GM12878 (cell line): ENCODE data around the gene PELO. TPM values are rescaled to one million over a fixed set of nuclear protein-coding genes. Genes with fewer than 3 reads are reported as not detected.

ENCODE experiments used
- BACH1 ChIP-seq: fragments of 450-650 bp; IDR thresholded peaks from 2 replicates; pipeline ENCODE4 v1.6.1; 2017; ENCODE audit warnings: mild to moderate bottlenecking, borderline replicate concordance
- CBX5 ChIP-seq: sonication (generic); IDR thresholded peaks from 2 replicates; pipeline ENCODE4 v1.6.1; 2016; ENCODE audit warnings: low read depth, moderate library complexity, mild to moderate bottlenecking, inconsistent platforms
- RAD51 ChIP-seq: fragments of 450-650 bp; IDR thresholded peaks from 2 replicates; pipeline ENCODE4 v1.6.1; 2016; ENCODE audit warnings: moderate library complexity, mild to moderate bottlenecking, inconsistent platforms
- SRF ChIP-seq, 2 experiments: IDR thresholded peaks; 2 replicates each; pipeline ENCODE4 v1.6.1; 2011; ENCODE audit warnings: low read depth in 2 of 2, low read length in 2 of 2, mild to moderate bottlenecking in 1 of 2, moderate library complexity in 1 of 2
- STAT3 ChIP-seq: IDR thresholded peaks from 2 replicates; pipeline ENCODE4 v1.6.1; 2011; ENCODE audit warnings: low read depth, low read length, improper control_type of control experiment
- ZZZ3 ChIP-seq: IDR thresholded peaks from 2 replicates; pipeline ENCODE4 v1.6.1; 2011; ENCODE audit warnings: low read depth; ENCODE audit not compliant: control insufficient read depth, insufficient read length
- polyA plus RNA-seq, 11 experiments: library from polyadenylated mRNA; depleted of rRNA in 4 of 11; unstranded in 6 of 11; stranded (reverse) in 5 of 11; fragments of >200 nt; fragmentation: Nextera tagmentation in 4 of 11; fragmentation: Illumina TruSeq in 1 of 11; extraction: Ambion mirVana in 4 of 11; extraction: Trizol in 1 of 11; gene quantifications; 1 replicate in 1 of 11; 2 replicates in 10 of 11; pipeline versions ENCODE4 v1.2.1 to v1.2.3, GENCODE V29; 2011 to 2016; ENCODE audit warnings: inconsistent platforms in 2 of 11, missing spikeins in 2 of 11, low read depth in 1 of 11
- total RNA-seq, 4 experiments: library from RNA; depleted of rRNA in 3 of 4; stranded (reverse); fragments of >200 nt in 3 of 4; fragmentation: Illumina TruSeq in 1 of 4; extraction: Trizol in 1 of 4; gene quantifications; 2 replicates each; pipeline versions ENCODE4 v1.2.1 to v1.2.3, GENCODE V29; 2013 to 2021
- TF ChIP-seq, protein P1 (sequence below): IDR thresholded peaks from 2 replicates; pipeline ENCODE4 v1.6.1; 2011; ENCODE audit warnings: low read depth, low read length, improper control_type of control experiment, borderline replicate concordance
- TF ChIP-seq, protein P2 (sequence below): fragments of 450-650 bp; IDR thresholded peaks from 2 replicates; pipeline ENCODE4 v1.6.1; 2014; ENCODE audit warnings: mild to moderate bottlenecking
- TF ChIP-seq, protein P3 (sequence below), 3 experiments: IDR thresholded peaks in 2 of 3; conservative IDR thresholded peaks in 1 of 3; 2 replicates each; pipeline ENCODE4 v1.5.1; 2011; ENCODE audit warnings: low read depth in 3 of 3, low read length in 3 of 3, mild to moderate bottlenecking in 3 of 3, control low read depth in 2 of 3, moderate library complexity in 2 of 3, inconsistent platforms in 1 of 3, mixed read lengths in 1 of 3; ENCODE audit not compliant: control insufficient read depth in 2 of 3, insufficient read depth in 1 of 3; ENCODE audit errors: extremely low read depth in 1 of 3
- TF ChIP-seq, protein P4 (sequence below): fragments of 450-650 bp; IDR thresholded peaks from 2 replicates; pipeline ENCODE4 v1.6.1; 2017; ENCODE audit warnings: mild to moderate bottlenecking, low read depth, inconsistent platforms; ENCODE audit not compliant: poor library complexity, severe bottlenecking
- TF ChIP-seq, protein P5 (sequence below): fragments of 450-650 bp; formaldehyde crosslinking; IDR thresholded peaks from 2 replicates; pipeline ENCODE4 v1.4.0; 2020; ENCODE audit warnings: mild to moderate bottlenecking, moderate library complexity
- TF ChIP-seq, protein P6 (sequence below): fragments of 450-650 bp; IDR thresholded peaks from 2 replicates; pipeline ENCODE4 v1.6.1; 2017; ENCODE audit warnings: mild to moderate bottlenecking, moderate library complexity

Gene PELO
- total and polyA plus RNA-seq, 10 of the 15 experiments (the other 5 are each of a cell fraction or from before 2014, with no cell fraction given): 5.6 to 11.9 (median 8.7) TPM

DNA sequence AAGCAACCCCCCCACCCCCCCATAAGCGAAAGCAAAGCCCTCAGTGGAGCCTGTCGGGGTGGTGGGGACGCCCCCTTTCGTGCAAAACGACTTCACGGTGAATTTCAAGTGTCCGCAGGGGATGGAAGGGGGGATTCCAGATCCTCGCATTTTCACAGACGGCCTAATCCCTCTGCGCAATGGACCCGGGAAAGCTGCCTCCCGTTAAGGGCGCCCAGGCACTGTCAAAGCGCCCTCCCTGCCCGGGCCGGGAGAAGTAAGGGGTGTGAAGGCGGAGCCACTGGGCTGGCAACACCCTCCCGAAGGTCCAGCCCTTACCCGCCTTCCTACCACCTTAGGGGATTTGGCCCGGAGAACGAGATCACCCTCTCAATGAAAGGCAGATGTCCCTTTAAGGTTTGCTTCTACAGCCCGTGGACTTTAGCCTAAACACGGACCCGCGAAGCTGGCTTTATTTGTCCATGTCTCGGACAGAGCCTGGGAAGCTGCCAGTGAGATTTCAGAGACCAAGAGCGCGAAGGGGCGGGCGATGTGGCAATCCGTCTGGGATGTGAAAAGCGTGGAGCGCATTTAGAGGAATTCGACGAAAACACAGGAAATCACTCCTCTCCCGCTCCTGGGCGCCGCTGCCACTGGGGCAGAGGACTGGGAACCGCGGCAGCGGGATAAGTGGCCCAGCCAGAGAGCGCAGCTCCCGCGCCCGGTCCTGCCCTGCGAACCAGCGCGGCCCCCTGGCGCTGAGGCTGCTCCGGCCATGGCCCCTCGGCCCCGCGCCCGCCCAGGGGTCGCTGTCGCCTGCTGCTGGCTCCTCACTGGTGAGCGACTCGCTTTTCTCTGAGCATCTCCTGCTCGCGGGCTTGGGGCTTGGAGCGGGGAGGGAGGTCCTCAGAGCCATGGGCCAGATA lies at the start of gene PELO, which contains the start of gene ITGA1 (continued):
- TF ChIP-seq, protein P1, sequence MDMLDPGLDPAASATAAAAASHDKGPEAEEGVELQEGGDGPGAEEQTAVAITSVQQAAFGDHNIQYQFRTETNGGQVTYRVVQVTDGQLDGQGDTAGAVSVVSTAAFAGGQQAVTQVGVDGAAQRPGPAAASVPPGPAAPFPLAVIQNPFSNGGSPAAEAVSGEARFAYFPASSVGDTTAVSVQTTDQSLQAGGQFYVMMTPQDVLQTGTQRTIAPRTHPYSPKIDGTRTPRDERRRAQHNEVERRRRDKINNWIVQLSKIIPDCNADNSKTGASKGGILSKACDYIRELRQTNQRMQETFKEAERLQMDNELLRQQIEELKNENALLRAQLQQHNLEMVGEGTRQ: no peak
- TF ChIP-seq, protein P2, sequence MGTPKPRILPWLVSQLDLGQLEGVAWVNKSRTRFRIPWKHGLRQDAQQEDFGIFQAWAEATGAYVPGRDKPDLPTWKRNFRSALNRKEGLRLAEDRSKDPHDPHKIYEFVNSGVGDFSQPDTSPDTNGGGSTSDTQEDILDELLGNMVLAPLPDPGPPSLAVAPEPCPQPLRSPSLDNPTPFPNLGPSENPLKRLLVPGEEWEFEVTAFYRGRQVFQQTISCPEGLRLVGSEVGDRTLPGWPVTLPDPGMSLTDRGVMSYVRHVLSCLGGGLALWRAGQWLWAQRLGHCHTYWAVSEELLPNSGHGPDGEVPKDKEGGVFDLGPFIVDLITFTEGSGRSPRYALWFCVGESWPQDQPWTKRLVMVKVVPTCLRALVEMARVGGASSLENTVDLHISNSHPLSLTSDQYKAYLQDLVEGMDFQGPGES: no peak
- TF ChIP-seq, protein P3, sequence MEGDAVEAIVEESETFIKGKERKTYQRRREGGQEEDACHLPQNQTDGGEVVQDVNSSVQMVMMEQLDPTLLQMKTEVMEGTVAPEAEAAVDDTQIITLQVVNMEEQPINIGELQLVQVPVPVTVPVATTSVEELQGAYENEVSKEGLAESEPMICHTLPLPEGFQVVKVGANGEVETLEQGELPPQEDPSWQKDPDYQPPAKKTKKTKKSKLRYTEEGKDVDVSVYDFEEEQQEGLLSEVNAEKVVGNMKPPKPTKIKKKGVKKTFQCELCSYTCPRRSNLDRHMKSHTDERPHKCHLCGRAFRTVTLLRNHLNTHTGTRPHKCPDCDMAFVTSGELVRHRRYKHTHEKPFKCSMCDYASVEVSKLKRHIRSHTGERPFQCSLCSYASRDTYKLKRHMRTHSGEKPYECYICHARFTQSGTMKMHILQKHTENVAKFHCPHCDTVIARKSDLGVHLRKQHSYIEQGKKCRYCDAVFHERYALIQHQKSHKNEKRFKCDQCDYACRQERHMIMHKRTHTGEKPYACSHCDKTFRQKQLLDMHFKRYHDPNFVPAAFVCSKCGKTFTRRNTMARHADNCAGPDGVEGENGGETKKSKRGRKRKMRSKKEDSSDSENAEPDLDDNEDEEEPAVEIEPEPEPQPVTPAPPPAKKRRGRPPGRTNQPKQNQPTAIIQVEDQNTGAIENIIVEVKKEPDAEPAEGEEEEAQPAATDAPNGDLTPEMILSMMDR (IDR thresholded peaks at IDR 0.05 in 2 of 3, conservative IDR thresholded peaks at IDR 0.05 in 1 of 3; ENCODE audit: control insufficient read depth in 2 of 3, extremely low read depth in 1 of 3, insufficient read depth in 1 of 3, low read depth in 3 of 3, low read length in 3 of 3): peak in 1 of 3 experiments; percentile 34; a peak in 2 of 6 replicates
- TF ChIP-seq RAD51 (no peak), BACH1 (no peak), ZZZ3 (no peak), SRF (IDR thresholded peaks at IDR 0.05; ENCODE audit: low read depth in 2 of 2, low read length in 2 of 2) (no peak), STAT3 (no peak), CBX5 (no peak)
- TF ChIP-seq, protein P4, sequence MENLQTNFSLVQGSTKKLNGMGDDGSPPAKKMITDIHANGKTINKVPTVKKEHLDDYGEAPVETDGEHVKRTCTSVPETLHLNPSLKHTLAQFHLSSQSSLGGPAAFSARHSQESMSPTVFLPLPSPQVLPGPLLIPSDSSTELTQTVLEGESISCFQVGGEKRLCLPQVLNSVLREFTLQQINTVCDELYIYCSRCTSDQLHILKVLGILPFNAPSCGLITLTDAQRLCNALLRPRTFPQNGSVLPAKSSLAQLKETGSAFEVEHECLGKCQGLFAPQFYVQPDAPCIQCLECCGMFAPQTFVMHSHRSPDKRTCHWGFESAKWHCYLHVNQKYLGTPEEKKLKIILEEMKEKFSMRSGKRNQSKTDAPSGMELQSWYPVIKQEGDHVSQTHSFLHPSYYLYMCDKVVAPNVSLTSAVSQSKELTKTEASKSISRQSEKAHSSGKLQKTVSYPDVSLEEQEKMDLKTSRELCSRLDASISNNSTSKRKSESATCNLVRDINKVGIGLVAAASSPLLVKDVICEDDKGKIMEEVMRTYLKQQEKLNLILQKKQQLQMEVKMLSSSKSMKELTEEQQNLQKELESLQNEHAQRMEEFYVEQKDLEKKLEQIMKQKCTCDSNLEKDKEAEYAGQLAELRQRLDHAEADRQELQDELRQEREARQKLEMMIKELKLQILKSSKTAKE: no peak
- TF ChIP-seq, protein P5, sequence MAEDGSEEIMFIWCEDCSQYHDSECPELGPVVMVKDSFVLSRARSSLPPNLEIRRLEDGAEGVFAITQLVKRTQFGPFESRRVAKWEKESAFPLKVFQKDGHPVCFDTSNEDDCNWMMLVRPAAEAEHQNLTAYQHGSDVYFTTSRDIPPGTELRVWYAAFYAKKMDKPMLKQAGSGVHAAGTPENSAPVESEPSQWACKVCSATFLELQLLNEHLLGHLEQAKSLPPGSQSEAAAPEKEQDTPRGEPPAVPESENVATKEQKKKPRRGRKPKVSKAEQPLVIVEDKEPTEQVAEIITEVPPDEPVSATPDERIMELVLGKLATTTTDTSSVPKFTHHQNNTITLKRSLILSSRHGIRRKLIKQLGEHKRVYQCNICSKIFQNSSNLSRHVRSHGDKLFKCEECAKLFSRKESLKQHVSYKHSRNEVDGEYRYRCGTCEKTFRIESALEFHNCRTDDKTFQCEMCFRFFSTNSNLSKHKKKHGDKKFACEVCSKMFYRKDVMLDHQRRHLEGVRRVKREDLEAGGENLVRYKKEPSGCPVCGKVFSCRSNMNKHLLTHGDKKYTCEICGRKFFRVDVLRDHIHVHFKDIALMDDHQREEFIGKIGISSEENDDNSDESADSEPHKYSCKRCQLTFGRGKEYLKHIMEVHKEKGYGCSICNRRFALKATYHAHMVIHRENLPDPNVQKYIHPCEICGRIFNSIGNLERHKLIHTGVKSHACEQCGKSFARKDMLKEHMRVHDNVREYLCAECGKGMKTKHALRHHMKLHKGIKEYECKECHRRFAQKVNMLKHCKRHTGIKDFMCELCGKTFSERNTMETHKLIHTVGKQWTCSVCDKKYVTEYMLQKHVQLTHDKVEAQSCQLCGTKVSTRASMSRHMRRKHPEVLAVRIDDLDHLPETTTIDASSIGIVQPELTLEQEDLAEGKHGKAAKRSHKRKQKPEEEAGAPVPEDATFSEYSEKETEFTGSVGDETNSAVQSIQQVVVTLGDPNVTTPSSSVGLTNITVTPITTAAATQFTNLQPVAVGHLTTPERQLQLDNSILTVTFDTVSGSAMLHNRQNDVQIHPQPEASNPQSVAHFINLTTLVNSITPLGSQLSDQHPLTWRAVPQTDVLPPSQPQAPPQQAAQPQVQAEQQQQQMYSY (CRISPR knock-in tag): no peak
- TF ChIP-seq, protein P6, sequence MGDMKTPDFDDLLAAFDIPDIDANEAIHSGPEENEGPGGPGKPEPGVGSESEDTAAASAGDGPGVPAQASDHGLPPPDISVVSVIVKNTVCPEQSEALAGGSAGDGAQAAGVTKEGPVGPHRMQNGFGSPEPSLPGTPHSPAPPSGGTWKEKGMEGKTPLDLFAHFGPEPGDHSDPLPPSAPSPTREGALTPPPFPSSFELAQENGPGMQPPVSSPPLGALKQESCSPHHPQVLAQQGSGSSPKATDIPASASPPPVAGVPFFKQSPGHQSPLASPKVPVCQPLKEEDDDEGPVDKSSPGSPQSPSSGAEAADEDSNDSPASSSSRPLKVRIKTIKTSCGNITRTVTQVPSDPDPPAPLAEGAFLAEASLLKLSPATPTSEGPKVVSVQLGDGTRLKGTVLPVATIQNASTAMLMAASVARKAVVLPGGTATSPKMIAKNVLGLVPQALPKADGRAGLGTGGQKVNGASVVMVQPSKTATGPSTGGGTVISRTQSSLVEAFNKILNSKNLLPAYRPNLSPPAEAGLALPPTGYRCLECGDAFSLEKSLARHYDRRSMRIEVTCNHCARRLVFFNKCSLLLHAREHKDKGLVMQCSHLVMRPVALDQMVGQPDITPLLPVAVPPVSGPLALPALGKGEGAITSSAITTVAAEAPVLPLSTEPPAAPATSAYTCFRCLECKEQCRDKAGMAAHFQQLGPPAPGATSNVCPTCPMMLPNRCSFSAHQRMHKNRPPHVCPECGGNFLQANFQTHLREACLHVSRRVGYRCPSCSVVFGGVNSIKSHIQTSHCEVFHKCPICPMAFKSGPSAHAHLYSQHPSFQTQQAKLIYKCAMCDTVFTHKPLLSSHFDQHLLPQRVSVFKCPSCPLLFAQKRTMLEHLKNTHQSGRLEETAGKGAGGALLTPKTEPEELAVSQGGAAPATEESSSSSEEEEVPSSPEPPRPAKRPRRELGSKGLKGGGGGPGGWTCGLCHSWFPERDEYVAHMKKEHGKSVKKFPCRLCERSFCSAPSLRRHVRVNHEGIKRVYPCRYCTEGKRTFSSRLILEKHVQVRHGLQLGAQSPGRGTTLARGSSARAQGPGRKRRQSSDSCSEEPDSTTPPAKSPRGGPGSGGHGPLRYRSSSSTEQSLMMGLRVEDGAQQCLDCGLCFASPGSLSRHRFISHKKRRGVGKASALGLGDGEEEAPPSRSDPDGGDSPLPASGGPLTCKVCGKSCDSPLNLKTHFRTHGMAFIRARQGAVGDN: no peak
